Activated CD8-positive, alpha-beta T cell treated with anti-CD3 and anti-CD28 coated beads for 36 hours (primary cell): ENCODE data around the gene ATOH8. TPM values are rescaled to one million over a fixed set of nuclear protein-coding genes. Genes with fewer than 3 reads are reported as not detected.

Source experiments
- ATAC-seq: fragments of 200-7000 bp; cut with Tn5 transposase; one replicate; pipeline ENCODE4 v1.10.0; 2021; ENCODE audit warnings: mild to moderate bottlenecking, moderate library complexity
- CTCF ChIA-PET: fragments of 350-600 bp; sonication (Branson Sonifier 250); formaldehyde crosslinking; loops from one replicate; lab custom pipeline; 2021; ENCODE audit warnings: antibody characterized with exemption; lab: Charles Lee
- POLR2A ChIA-PET: fragments of 350-600 bp; sonication (Branson Sonifier 250); formaldehyde crosslinking; loops from one replicate; lab custom pipeline; 2021; ENCODE audit warnings: antibody characterized with exemption; lab: Charles Lee
- DNase-seq: peaks from one replicate; pipeline ENCODE4 v3.0.0-alpha.2; 2020
- H3K27ac Mint-ChIP-seq: one replicate; pipeline ENCODE4 v1.8.0; 2021; ENCODE audit warnings: mild to moderate bottlenecking, mixed read lengths
- H3K27me3 Mint-ChIP-seq: one replicate; pipeline ENCODE4 v1.8.0; 2021; ENCODE audit warnings: mixed read lengths
- H3K36me3 Mint-ChIP-seq: one replicate; pipeline ENCODE4 v1.8.0; 2021; ENCODE audit warnings: low read depth, mixed read lengths
- H3K4me1 Mint-ChIP-seq: one replicate; pipeline ENCODE4 v1.8.0; 2021; ENCODE audit warnings: low read depth, mixed read lengths
- H3K4me3 Mint-ChIP-seq: one replicate; pipeline ENCODE4 v1.8.0; 2021; ENCODE audit warnings: mild to moderate bottlenecking, moderate library complexity, mixed read lengths
- H3K9me3 Mint-ChIP-seq: one replicate; pipeline ENCODE4 v1.8.0; 2021; ENCODE audit warnings: mixed read lengths
- intact Hi-C: fragments of 100-400 bp; cut with micrococcal nuclease; formaldehyde crosslinking; loops from one replicate; pipeline ENCODE4 v1.10.0; 2022
- total RNA-seq, 2 experiments: library from RNA; stranded (reverse); gene quantifications; one replicate each; pipeline ENCODE4 v1.2.3, GENCODE V29; 2021
- TF ChIP-seq, protein P1 (sequence below): fragments of 200-600 bp; IDR thresholded peaks from one replicate; pipeline ENCODE4 v1.8.0; 2022; ENCODE audit warnings: antibody characterized with exemption, mild to moderate bottlenecking

ATOH8 gene
- total RNA-seq, 2 experiments from 2014 or later = not detected

- POLR2A ChIA-PET = interaction anchor here (0.9 kb wide), 1 partner anchor 58 kb away, joined by 3 read pairs; no protein-coding TSS in a partner anchor
- Mint-ChIP-seq H3K9me3 (no peaks in the 10 kb centered on the region), H3K27ac (no peak overlapping the region), H3K27me3 (no peaks in the 10 kb centered on the region), H3K4me1 (no peaks in the 10 kb centered on the region), H3K36me3 (no peaks in the 10 kb centered on the region), H3K4me3 (no peak overlapping the region)
- TF ChIP-seq, protein P1, sequence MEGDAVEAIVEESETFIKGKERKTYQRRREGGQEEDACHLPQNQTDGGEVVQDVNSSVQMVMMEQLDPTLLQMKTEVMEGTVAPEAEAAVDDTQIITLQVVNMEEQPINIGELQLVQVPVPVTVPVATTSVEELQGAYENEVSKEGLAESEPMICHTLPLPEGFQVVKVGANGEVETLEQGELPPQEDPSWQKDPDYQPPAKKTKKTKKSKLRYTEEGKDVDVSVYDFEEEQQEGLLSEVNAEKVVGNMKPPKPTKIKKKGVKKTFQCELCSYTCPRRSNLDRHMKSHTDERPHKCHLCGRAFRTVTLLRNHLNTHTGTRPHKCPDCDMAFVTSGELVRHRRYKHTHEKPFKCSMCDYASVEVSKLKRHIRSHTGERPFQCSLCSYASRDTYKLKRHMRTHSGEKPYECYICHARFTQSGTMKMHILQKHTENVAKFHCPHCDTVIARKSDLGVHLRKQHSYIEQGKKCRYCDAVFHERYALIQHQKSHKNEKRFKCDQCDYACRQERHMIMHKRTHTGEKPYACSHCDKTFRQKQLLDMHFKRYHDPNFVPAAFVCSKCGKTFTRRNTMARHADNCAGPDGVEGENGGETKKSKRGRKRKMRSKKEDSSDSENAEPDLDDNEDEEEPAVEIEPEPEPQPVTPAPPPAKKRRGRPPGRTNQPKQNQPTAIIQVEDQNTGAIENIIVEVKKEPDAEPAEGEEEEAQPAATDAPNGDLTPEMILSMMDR = no peak
- CTCF ChIA-PET = interaction anchor here (1.2 to 5.2 kb wide), 2 partner anchors 15 to 93 kb away, joined by 3 to 23 read pairs; no protein-coding TSS in a partner anchor
- no peak for ATAC-seq
- no peak for DNase-seq
- intact Hi-C loops = no loop called here
Measured at GRCh38 chr2:85722519-85722918, 31.3 kb upstream of the ATOH8 start.

GRCh38 chr2:85723707-85724360, 30.0 kb upstream of the ATOH8 start:
- H3K27me3 Mint-ChIP-seq = peaks cover 6% of the 10 kb centered on the region
- TF ChIP-seq, protein P1 = no peak
- intact Hi-C loops = no loop called here
- ChIA-PET CTCF (interaction anchor here (1.0 to 5.2 kb wide), 5 partner anchors 11 to 90 kb away, joined by 4 to 26 read pairs (median 4); no protein-coding TSS in a partner anchor), POLR2A (interaction anchor here (0.6 kb wide), 1 partner anchor 90 kb away, joined by 4 read pairs; no protein-coding TSS in a partner anchor)
- H3K9me3 Mint-ChIP-seq = no peaks in the 10 kb centered on the region
- no peak overlapping the region for H3K4me3 Mint-ChIP-seq
- ATAC-seq (no peak), DNase-seq (no peak)
- no peaks in the 10 kb centered on the region for H3K4me1 Mint-ChIP-seq
- H3K27ac Mint-ChIP-seq = no peak overlapping the region
- H3K36me3 Mint-ChIP-seq = no peaks in the 10 kb centered on the region

- Mint-ChIP-seq H3K4me3 (no peak overlapping the region), H3K4me1 (no peaks in the 10 kb centered on the region), H3K27ac (no peak overlapping the region), H3K36me3 (no peaks in the 10 kb centered on the region), H3K27me3 (peaks cover 7% of the 10 kb centered on the region), H3K9me3 (no peaks in the 10 kb centered on the region)
- ChIA-PET CTCF (interaction anchor here (1.1 to 5.2 kb wide), 8 partner anchors 10 to 91 kb away, joined by 3 to 26 read pairs (median 6); no protein-coding TSS in a partner anchor), POLR2A (interaction anchor here (0.6 kb wide), 1 partner anchor 57 kb away, joined by 4 read pairs; no protein-coding TSS in a partner anchor)
- DNase-seq (no peak), ATAC-seq (no peak)
- intact Hi-C loops = loop anchor here (5.0 kb wide), 1 partner anchor 88 kb away; no protein-coding TSS in a partner anchor
- TF ChIP-seq, protein P1 = no peak
Measured at GRCh38 chr2:85724731-85725181, 29.0 kb upstream of the ATOH8 start.

- DNase-seq (no peak), ATAC-seq (no peak)
- intact Hi-C loops = loop anchor here (5.0 kb wide), 1 partner anchor 87 kb away; no protein-coding TSS in a partner anchor
- TF ChIP-seq, protein P1 = no peak
- Mint-ChIP-seq H3K9me3 (no peaks in the 10 kb centered on the region), H3K4me1 (no peaks in the 10 kb centered on the region), H3K4me3 (no peak overlapping the region), H3K27ac (no peak overlapping the region), H3K27me3 (peaks cover 7% of the 10 kb centered on the region), H3K36me3 (no peaks in the 10 kb centered on the region)
- ChIA-PET CTCF (interaction anchor here (1.2 to 5.2 kb wide), 7 partner anchors 10 to 90 kb away, joined by 3 to 26 read pairs (median 8); no protein-coding TSS in a partner anchor), POLR2A (no interaction called here)
Measured at GRCh38 chr2:85725451-85725850, 28.3 kb upstream of the ATOH8 start.

- TF ChIP-seq, protein P1 = no peak
- Mint-ChIP-seq H3K4me3 (no peak overlapping the region), H3K36me3 (no peaks in the 10 kb centered on the region), H3K27me3 (peaks cover 7% of the 10 kb centered on the region), H3K4me1 (no peaks in the 10 kb centered on the region), H3K9me3 (no peaks in the 10 kb centered on the region), H3K27ac (no peak overlapping the region)
- ChIA-PET CTCF (interaction anchor here (1.0 to 5.2 kb wide), 3 partner anchors 20 to 90 kb away, joined by 3 to 23 read pairs (median 3); no protein-coding TSS in a partner anchor), POLR2A (no interaction called here)
- no peak for ATAC-seq
- no peak for DNase-seq
- intact Hi-C loops = loop anchor here (5.0 kb wide), 1 partner anchor 85 kb away; no protein-coding TSS in a partner anchor
Measured at GRCh38 chr2:85727798-85728197, 26.0 kb upstream of the ATOH8 start.
